H1 (cell line): Measurements from ENCODE around the gene ELMOD1. TPM values are rescaled to one million over a fixed set of nuclear protein-coding genes. Genes with fewer than 3 reads are reported as not detected.

Experiments
- CTCF ChIA-PET: fragments of 300-600 bp; sonication (Branson Sonifier 250); formaldehyde crosslinking; loops from one replicate; lab custom pipeline; 2021; ENCODE audit not compliant: partially characterized antibody; lab: Charles Lee
- POLR2A ChIA-PET: fragments of 300-600 bp; sonication (Branson Sonifier 250); formaldehyde crosslinking; loops from one replicate; lab custom pipeline; 2021; ENCODE audit warnings: inconsistent platforms; ENCODE audit not compliant: partially characterized antibody; lab: Charles Lee
- DNase-seq, 2 experiments: peaks; one replicate each; pipeline versions ENCODE4 v3.0.0 to v3.0.0-alpha.2; 2010 to 2022; ENCODE audit warnings: low spot score in 2 of 2, low read depth in 1 of 2, mixed read lengths in 1 of 2
- FAIRE-seq: peaks from 2 replicates; lab custom pipeline; 2011; peaks lifted over from hg19 to GRCh38; lab: Jason Lieb, UNC
- H2AFZ ChIP-seq: 2 replicates; pipeline ENCODE4 v1.8.1; 2012; ENCODE audit warnings: low read length, inconsistent platforms
- H2AK5ac ChIP-seq: 2 replicates; pipeline ENCODE4 v1.6.1; 2013; ENCODE audit warnings: low read depth, low read length
- H2BK120ac ChIP-seq: replicated peaks from 2 replicates; pipeline ENCODE3; 2013; ENCODE audit warnings: low read depth, low read length, inconsistent platforms
- H2BK12ac ChIP-seq: 2 replicates; pipeline ENCODE4 v1.6.1; 2013; ENCODE audit warnings: low read depth, low read length
- H2BK15ac ChIP-seq: 2 replicates; pipeline ENCODE4 v1.6.1; 2013; ENCODE audit warnings: low read length
- H2BK20ac ChIP-seq: 2 replicates; pipeline ENCODE4 v1.6.1; 2013; ENCODE audit warnings: low read length
- H2BK5ac ChIP-seq: 2 replicates; pipeline ENCODE4 v1.6.1; 2013; ENCODE audit warnings: low read depth, low read length
- H3K14ac ChIP-seq: 2 replicates; pipeline ENCODE4 v1.6.1; 2013; ENCODE audit warnings: inconsistent platforms; ENCODE audit not compliant: insufficient read length
- H3K18ac ChIP-seq: 2 replicates; pipeline ENCODE4 v1.6.1; 2013; ENCODE audit warnings: low read length; ENCODE audit errors: extremely low read depth
- H3K23ac ChIP-seq: 2 replicates; pipeline ENCODE4 v1.6.1; 2013; ENCODE audit warnings: inconsistent platforms; ENCODE audit not compliant: insufficient read length
- H3K23me2 ChIP-seq: 2 replicates; pipeline ENCODE4 v1.6.1; 2013; ENCODE audit warnings: low read depth, low read length
- H3K27ac ChIP-seq: 2 replicates; pipeline ENCODE4 v1.6.1; 2011; ENCODE audit warnings: low read depth, low read length, inconsistent platforms
- H3K27me3 ChIP-seq, 4 experiments: replicated peaks in 1 of 4; 1 replicate in 1 of 4; 2 replicates in 3 of 4; pipeline versions ENCODE4 v1.6.1 to v1.8.1; 2011 to 2013; ENCODE audit warnings: low read length in 3 of 4, mild to moderate bottlenecking in 3 of 4, inconsistent platforms in 2 of 4, mixed read lengths in 2 of 4, moderate library complexity in 1 of 4; ENCODE audit not compliant: control insufficient read depth in 3 of 4, insufficient read depth in 3 of 4; ENCODE audit errors: extremely low read depth in 1 of 4
- H3K36me3 ChIP-seq, 4 experiments: 2 replicates each; pipeline versions ENCODE4 v1.6.1 to v1.8.1; 2011 to 2013; ENCODE audit warnings: mild to moderate bottlenecking in 4 of 4, low read length in 3 of 4, moderate library complexity in 2 of 4, control low read depth in 1 of 4, inconsistent platforms in 1 of 4; ENCODE audit not compliant: insufficient read depth in 4 of 4, control insufficient read depth in 2 of 4
- H3K4ac ChIP-seq: replicated peaks from 2 replicates; pipeline ENCODE3; 2013; ENCODE audit warnings: low read length, low read depth, mixed read lengths, inconsistent platforms; ENCODE audit not compliant: insufficient read length
- H3K4me1 ChIP-seq, 4 experiments: replicated peaks in 1 of 4; 1 replicate in 1 of 4; 2 replicates in 3 of 4; pipeline versions ENCODE4 v1.6.1 to v1.8.1; 2011 to 2013; ENCODE audit warnings: low read length in 3 of 4, inconsistent platforms in 2 of 4, mixed read lengths in 1 of 4; ENCODE audit not compliant: insufficient read depth in 4 of 4, control insufficient read depth in 3 of 4
- H3K4me2 ChIP-seq, 2 experiments: 2 replicates each; pipeline versions ENCODE4 v1.6.1 to v1.8.1; 2011 to 2013; ENCODE audit warnings: low read depth in 2 of 2, low read length in 2 of 2, control low read depth in 1 of 2, inconsistent platforms in 1 of 2, mild to moderate bottlenecking in 1 of 2; ENCODE audit not compliant: insufficient read depth in 1 of 2
- H3K4me3 ChIP-seq, 4 experiments: fragments of 200-600, 300-600 bp in 1 of 4; sonication (generic), shearing (Covaris generic), sonication (Bioruptor Twin) in 1 of 4; 2 replicates each; pipeline versions ENCODE4 v1.5.1 to v1.8.1; 2011 to 2016; ENCODE audit warnings: low read length in 4 of 4, low read depth in 3 of 4, control low read depth in 2 of 4, inconsistent platforms in 2 of 4, mild to moderate bottlenecking in 2 of 4, mixed read lengths in 1 of 4, moderate library complexity in 1 of 4; ENCODE audit not compliant: insufficient read depth in 2 of 4; ENCODE audit errors: extremely low read depth in 1 of 4
- H3K56ac ChIP-seq: replicated peaks from 2 replicates; pipeline ENCODE3; 2013; ENCODE audit warnings: low read depth, mild to moderate bottlenecking, mixed read lengths, low read length, inconsistent platforms; ENCODE audit not compliant: insufficient read length
- H3K79me1 ChIP-seq: 2 replicates; pipeline ENCODE4 v1.6.1; 2013; ENCODE audit warnings: low read depth, low read length, control low read depth
- H3K79me2 ChIP-seq, 2 experiments: 2 replicates each; pipeline versions ENCODE4 v1.6.1 to v1.8.1; 2012 to 2013; ENCODE audit warnings: low read length in 2 of 2, mild to moderate bottlenecking in 2 of 2, inconsistent platforms in 1 of 2; ENCODE audit not compliant: insufficient read depth in 2 of 2, control insufficient read depth in 1 of 2
- H3K9ac ChIP-seq, 4 experiments: replicated peaks in 1 of 4; 1 replicate in 1 of 4; 2 replicates in 3 of 4; pipeline versions ENCODE4 v1.6.1 to v1.8.1; 2011 to 2013; ENCODE audit warnings: low read depth in 3 of 4, low read length in 3 of 4, control low read depth in 2 of 4, mild to moderate bottlenecking in 2 of 4, moderate library complexity in 2 of 4, inconsistent platforms in 1 of 4; ENCODE audit errors: extremely low read depth in 1 of 4
- H3K9me3 ChIP-seq, 2 experiments: 2 replicates each; pipeline versions ENCODE4 v1.6.1 to v1.8.1; 2012 to 2013; ENCODE audit warnings: mild to moderate bottlenecking in 2 of 2, moderate library complexity in 2 of 2, control low read depth in 1 of 2, inconsistent platforms in 1 of 2, low read depth in 1 of 2, low read length in 1 of 2, mixed read lengths in 1 of 2; ENCODE audit not compliant: insufficient read depth in 2 of 2
- H4K20me1 ChIP-seq, 2 experiments: replicated peaks in 1 of 2; 2 replicates each; pipeline versions ENCODE3 to v1.8.1; 2011 to 2013; ENCODE audit warnings: inconsistent platforms in 2 of 2, low read length in 2 of 2, mild to moderate bottlenecking in 1 of 2; ENCODE audit not compliant: insufficient read depth in 2 of 2, control insufficient read depth in 1 of 2
- H4K5ac ChIP-seq: 2 replicates; pipeline ENCODE4 v1.6.1; 2013; ENCODE audit warnings: low read length, low read depth, mixed read lengths, inconsistent platforms; ENCODE audit not compliant: insufficient read length
- H4K8ac ChIP-seq: 2 replicates; pipeline ENCODE4 v1.8.0; 2013; ENCODE audit warnings: mild to moderate bottlenecking, moderate library complexity, low read length, inconsistent platforms; ENCODE audit not compliant: insufficient read depth; ENCODE audit errors: extremely low read depth
- H4K91ac ChIP-seq: replicated peaks from 2 replicates; pipeline ENCODE3; 2013; ENCODE audit warnings: low read length, mixed read lengths, inconsistent platforms; ENCODE audit not compliant: insufficient read length
- ASH2L ChIP-seq: fragments of 200-600, 300-600 bp; sonication (generic); IDR thresholded peaks from one replicate; pipeline ENCODE4 v1.7.1; 2017; ENCODE audit warnings: low read length
- ATF2 ChIP-seq: IDR thresholded peaks from 2 replicates; pipeline ENCODE4 v1.6.1; 2012; ENCODE audit warnings: low read length, inconsistent platforms
- CREB1 ChIP-seq: IDR thresholded peaks from 2 replicates; pipeline ENCODE4 v1.6.1; 2012; ENCODE audit warnings: inconsistent platforms
- EP300 ChIP-seq, 2 experiments: IDR thresholded peaks; 1 replicate in 1 of 2; 2 replicates in 1 of 2; pipeline ENCODE4 v1.6.1; 2011 to 2012; ENCODE audit warnings: low read depth in 2 of 2, low read length in 2 of 2, mild to moderate bottlenecking in 2 of 2, borderline replicate concordance in 1 of 2, inconsistent platforms in 1 of 2, moderate library complexity in 1 of 2
- KDM1A ChIP-seq: fragments of 200-600, 300-600 bp; sonication (generic); IDR thresholded peaks from 2 replicates; pipeline ENCODE4 v1.7.1; 2016; ENCODE audit warnings: mild to moderate bottlenecking, low read length, borderline replicate concordance
- MAFK ChIP-seq: IDR thresholded peaks from 2 replicates; pipeline ENCODE4 v1.6.1; 2012; ENCODE audit warnings: low read depth, mild to moderate bottlenecking, improper control_type of control experiment, low read length
- NRF1 ChIP-seq: IDR thresholded peaks from 2 replicates; pipeline ENCODE4 v1.6.1; 2011; ENCODE audit warnings: mild to moderate bottlenecking, low read depth, low read length, improper control_type of control experiment
- POLR2AphosphoS5 ChIP-seq: IDR thresholded peaks from 2 replicates; pipeline ENCODE4 v1.6.1; 2011; ENCODE audit warnings: low read depth, low read length
- POU5F1 ChIP-seq: IDR thresholded peaks from 2 replicates; pipeline ENCODE4 v1.6.1; 2011; ENCODE audit warnings: low read depth, mild to moderate bottlenecking, low read length, moderate library complexity
- SIN3A ChIP-seq, 2 experiments: IDR thresholded peaks in 1 of 2; conservative IDR thresholded peaks in 1 of 2; 2 replicates each; pipeline ENCODE4 v1.6.1; 2011 to 2012; ENCODE audit warnings: low read length in 2 of 2, improper control_type of control experiment in 1 of 2, low read depth in 1 of 2, mild to moderate bottlenecking in 1 of 2
- SP2 ChIP-seq: IDR thresholded peaks from 2 replicates; pipeline ENCODE4 v1.6.1; 2012; ENCODE audit warnings: mild to moderate bottlenecking, low read length, inconsistent platforms
- ZNF274 ChIP-seq: IDR thresholded peaks from 2 replicates; pipeline ENCODE4 v1.7.0; 2012; ENCODE audit warnings: low read length, borderline replicate concordance; ENCODE audit errors: extremely low read depth
- WGBS, 2 experiments: shearing (Covaris generic) in 1 of 2; methylation state at CpG; one replicate each; pipeline versions ENCODE4 v1.1.6 to v1.1.7; 2013 to 2015; ENCODE audit warnings: low lambda C conversion rate in 2 of 2, mixed read lengths in 2 of 2, inconsistent platforms in 1 of 2, low coverage in 1 of 2, missing lambda C conversion rate in 1 of 2; ENCODE audit not compliant: insufficient replicate concordance in 2 of 2, insufficient coverage in 1 of 2, insufficient read length in 1 of 2; ENCODE audit errors: extremely low coverage in 1 of 2, missing lambda C conversion rate in 1 of 2; 5-methylcytosine and 5-hydroxymethylcytosine counted together
- polyA plus RNA-seq, 7 experiments: library from polyadenylated mRNA; depleted of rRNA in 3 of 7; stranded (reverse) in 5 of 7; unstranded in 2 of 7; fragments of >200 nt in 5 of 7; fragments of 200-250 nt in 2 of 7; gene quantifications; 1 replicate in 5 of 7; 2 replicates in 1 of 7; 4 replicates in 1 of 7; pipeline versions ENCODE4 v1.2.1 to v1.2.3, GENCODE V29; 2011 to 2013; ENCODE audit warnings: missing spikeins in 2 of 7, mixed read lengths in 2 of 7
- total RNA-seq: library from RNA; stranded (reverse); fragmentation: NEBNext Ultra II Directional; extraction: Animal tissue kit (Norgen Biotek cat#: 25700); gene quantifications from 2 replicates; pipeline ENCODE4 v1.2.1, GENCODE V29; 2021

Gene ELMOD1
- total and polyA plus RNA-seq, 2 of the 8 experiments (the other 6 are each of a cell fraction or from before 2014, with no cell fraction given), result 0.47 to 1.6 TPM

DNA sequence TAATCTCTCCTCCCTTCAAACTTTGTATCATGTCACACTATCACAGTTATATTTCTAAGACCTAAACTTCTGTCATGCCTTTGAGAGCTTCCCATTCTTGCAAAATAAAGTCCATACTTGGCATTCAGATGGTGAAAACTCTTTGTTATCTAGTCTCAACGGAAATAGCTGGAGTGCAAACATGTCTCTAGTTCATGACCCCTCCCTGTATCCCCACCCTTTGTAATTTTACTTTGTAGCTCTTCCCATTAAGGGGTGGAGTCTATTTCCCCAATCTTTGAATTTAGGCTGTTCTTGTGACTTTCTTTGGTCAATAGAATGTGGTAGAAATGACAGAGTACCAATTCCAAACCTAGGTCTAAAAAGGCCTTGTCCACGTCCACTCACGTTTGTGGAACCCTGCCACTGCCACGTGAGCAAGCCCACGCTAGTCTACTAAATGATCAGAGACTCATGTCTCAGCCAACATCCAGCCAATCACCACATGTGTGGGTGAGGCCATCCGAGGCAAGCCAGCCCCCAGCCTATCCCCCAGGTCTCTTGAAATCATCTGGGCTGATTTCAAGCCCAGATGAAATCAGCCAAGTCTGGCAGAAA is 97.5 kb downstream of the ELMOD1 start:
- DNase-seq (no peak), FAIRE-seq (no peak)
- Histone ChIP-seq H4K20me1 (no peaks in the 10 kb centered on the region), H3K18ac (no peak overlapping the region), H2AK5ac (no peak overlapping the region), H3K79me1 (no peaks in the 10 kb centered on the region), H4K5ac (no peak overlapping the region), H3K4ac (no peak overlapping the region), H3K27me3 (no peaks in the 10 kb centered on the region), H4K8ac (no peak overlapping the region), H2BK120ac (no peak overlapping the region), H2AFZ (no peak overlapping the region), H3K4me1 (no peaks in the 10 kb centered on the region), H2BK5ac (no peak overlapping the region), H3K9ac (no peak overlapping the region), H3K79me2 (no peaks in the 10 kb centered on the region), H3K23me2 (no peaks in the 10 kb centered on the region), H3K23ac (no peak overlapping the region), H2BK15ac (no peak overlapping the region), H3K4me3 (no peak overlapping the region), H3K56ac (no peak overlapping the region), H3K9me3 (no peaks in the 10 kb centered on the region), H3K36me3 (no peaks in the 10 kb centered on the region), H3K27ac (no peak overlapping the region), H3K4me2 (no peak overlapping the region), H3K14ac (no peak overlapping the region), H2BK12ac (no peak overlapping the region), H2BK20ac (no peak overlapping the region), H4K91ac (no peak overlapping the region)
- 85% methylated on average over 6 of the region's 6 CpGs; no CpG with 5 or more reads in 1 of the 2 experiments for WGBS, 2 experiments
- ChIA-PET POLR2A (interaction anchor here (1.3 kb wide), 1 partner anchor 122 kb away, joined by 4 read pairs; the partner anchor contains the start of gene ALKBH8), CTCF (interaction anchor here (0.6 to 12.9 kb wide), 34 partner anchors 8 to 337 kb away, joined by 3 to 398 read pairs (median 6); partner anchors contain the start of gene ALKBH8)
- TF ChIP-seq EP300 (IDR thresholded peaks at IDR 0.05; ENCODE audit: borderline replicate concordance in 1 of 2, low read depth in 2 of 2, low read length in 2 of 2) (no peak), ASH2L (no peak), ATF2 (no peak), CREB1 (no peak), NRF1 (no peak), KDM1A (no peak), SP2 (no peak), MAFK (no peak), POLR2AphosphoS5 (no peak), POU5F1 (no peak), ZNF274 (no peak), SIN3A (conservative IDR thresholded peaks at IDR 0.05 in 1 of 2, IDR thresholded peaks at IDR 0.05 in 1 of 2; ENCODE audit: low read depth in 1 of 2, low read length in 2 of 2) (no peak)
